Non-pigmented ciliary epithelial cell (primary cell): ENCODE data around the gene TCEA2.
"Not testable (repeated sequence)": the region's sequence is repeated elsewhere in the genome, so short reads cannot be mapped to it uniquely, and the experiment has no call there.

Experiments
- DNase-seq: peaks from one replicate; pipeline ENCODE4 v3.0.0-alpha.2; 2010; ENCODE audit warnings: low read depth

TCEA2 gene

GRCh38 chr20:64077876-64078551 lies 15.0 kb downstream of the TCEA2 start:
- DNase-seq, result no peak

DNA sequence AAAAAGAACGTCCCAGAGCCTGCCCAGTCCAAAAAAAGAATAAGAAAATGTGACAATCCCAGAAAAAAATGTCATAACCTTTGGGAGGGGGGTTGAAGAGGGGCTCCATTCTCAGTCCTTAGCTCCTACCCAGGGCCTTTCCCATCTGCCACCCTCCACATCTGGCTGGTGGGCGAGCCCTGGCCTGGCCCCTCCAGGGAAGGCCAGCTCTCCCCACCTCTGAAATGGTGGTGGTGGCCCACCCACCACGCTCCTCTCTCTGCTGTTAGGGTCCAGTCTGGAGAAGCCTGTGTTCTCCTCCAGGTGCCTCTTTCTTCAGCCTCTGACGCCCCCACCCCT lies 15.9 kb downstream of the TCEA2 start:
- no peak for DNase-seq

GRCh38 chr20:64079273-64080012 lies 16.4 kb downstream of the TCEA2 start, which contains the start of gene RGS19:
Gene RGS19 (minus strand): TSS chr20:64079518. CDS start chr20:64076886, 2,632 bp downstream.
- DNase-seq, result no peak

DNA sequence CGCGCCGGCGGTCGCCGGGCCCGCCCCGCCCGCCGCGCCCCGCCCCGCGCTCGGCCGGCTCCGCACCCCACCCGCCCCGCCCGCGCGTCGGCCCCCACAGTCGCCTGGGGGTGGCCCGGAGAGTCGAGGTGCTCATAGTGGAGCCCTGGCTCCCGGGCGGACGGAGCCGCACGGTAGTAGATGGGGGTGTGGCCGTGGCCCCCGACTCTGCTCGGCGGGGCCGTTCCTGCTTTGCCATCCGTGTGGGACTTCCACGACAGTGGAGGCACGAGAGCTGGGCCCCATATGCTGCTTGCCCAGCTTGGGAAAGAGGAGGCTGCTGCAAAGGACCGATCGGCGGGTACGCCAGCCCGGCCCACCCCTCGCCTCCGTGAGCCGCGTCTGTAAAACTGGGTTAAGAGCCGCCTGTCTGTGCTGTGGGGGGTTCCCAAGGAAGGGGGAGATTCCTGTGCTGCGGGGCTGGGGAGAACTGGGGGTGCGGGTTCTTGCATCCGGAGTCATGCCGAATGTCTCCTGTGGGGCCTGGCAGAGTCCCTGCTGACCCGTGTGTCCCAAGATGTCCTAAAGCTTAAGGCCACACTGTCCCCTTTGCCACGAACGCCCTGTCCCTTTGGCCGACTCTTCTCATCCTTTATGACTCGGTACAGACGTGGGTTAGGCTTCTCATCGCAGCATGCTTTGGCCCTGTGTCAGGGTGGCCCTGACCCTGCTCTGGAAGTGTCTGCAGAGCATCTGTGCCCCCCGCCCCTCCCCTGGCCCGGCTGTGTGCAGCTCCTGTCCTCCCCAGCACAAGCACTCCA lies 17.2 kb downstream of the TCEA2 start, which contains the start of gene OPRL1:
OPRL1 (plus strand) TSS at position 70 of the 800 bp plus-strand sequence. CDS start 12,639 bp downstream, outside the sequence.
- DNase-seq, result no peak

DNA sequence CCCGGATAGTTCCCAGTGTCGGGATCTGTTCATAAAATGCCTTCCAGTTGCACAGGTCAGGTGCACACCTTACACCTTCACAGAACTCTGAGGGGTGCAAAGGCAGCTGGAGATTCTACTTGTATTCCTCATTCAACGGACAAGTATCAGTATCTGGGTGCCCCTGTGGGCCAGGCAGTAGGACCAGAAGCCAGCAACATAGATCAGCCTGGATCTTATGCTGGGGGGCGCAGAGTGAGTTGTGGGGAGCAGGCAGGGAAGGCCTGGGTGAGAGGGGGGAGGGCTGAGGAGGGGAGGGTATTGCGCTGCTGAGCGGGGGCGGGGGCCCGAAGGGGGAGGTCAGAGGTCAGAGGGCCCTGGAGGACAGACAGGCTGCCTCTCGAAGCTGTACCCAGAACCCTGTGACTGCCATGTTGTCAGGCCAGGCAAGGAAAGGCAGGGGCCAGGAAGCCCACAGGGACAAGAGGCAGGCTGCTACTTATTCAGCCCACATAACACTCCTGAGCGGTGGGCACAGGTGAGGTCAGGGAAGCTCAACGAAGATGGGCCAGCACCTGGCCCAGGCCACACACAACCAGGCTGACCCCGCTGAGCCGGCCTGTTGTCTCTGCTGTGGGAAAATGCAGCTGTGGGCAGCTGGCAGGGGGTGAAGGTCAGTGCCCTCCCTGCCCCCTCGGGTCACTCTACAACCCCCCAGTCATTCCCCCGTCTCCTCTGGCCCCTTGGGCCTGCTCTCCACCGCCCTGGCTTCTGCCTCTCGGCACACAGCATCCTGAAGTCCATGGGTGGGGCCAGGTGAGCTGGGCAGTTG lies 18.0 kb downstream of the TCEA2 start:
- no peak for DNase-seq

- no peak for DNase-seq
Observed at GRCh38 chr20:64081624-64081964, 18.6 kb downstream of the TCEA2 start.

DNA sequence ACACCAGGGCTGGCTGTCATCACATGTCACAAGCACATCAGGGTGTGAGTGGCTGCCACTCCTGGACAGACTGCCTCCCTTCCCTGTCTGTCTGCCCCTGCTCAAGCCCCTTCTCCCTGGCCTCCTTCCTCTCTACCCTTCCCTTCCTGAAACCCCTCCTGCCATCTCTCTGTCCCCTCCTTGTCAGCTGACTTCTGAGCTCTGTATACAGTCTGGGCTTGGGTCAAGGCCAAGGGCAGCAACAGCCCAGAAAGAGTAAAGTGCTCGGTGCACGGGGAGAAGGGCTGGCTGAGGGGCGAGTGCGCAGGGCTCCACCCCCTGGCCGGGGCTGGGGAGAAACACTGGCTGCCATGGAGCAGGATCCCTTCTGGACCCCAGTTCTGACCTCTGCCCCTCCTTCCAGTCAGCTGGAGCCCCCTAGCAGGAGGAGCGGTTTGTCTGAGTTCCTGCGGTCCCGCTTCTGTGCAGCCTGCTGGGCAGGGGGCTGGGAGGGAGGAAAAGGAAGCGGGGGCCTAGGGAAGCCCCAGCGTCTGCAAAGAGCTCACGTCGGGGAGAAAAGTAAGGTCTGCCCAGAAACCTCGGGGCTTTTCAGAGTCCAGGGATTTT lies 19.2 kb downstream of the TCEA2 start:
- no peak for DNase-seq

GRCh38 chr20:64082820-64083377 lies 19.9 kb downstream of the TCEA2 start:
- no peak for DNase-seq

DNA sequence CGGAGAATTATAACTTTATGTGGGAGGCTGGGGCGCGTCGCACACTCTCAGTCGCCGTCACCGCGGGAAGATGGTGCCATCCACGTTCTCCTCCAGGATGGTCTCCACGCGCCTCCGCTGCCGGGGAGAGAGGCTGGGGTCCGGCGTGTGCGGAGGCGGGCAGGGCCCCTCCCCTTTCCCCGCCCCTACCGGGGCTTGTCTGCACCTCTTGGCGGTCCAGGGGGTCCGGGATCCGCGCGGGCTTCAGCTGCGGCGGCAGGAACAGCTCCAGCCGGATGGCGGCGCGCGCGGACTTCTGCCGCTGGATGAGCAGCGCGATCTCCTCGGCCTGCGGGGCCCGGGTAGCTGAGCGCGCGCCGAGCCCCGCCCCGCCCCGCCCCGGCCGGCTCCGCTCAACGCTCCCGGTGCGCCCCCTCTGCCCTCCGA lies 20.4 kb downstream of the TCEA2 start:
- DNase-seq, result no peak

DNA sequence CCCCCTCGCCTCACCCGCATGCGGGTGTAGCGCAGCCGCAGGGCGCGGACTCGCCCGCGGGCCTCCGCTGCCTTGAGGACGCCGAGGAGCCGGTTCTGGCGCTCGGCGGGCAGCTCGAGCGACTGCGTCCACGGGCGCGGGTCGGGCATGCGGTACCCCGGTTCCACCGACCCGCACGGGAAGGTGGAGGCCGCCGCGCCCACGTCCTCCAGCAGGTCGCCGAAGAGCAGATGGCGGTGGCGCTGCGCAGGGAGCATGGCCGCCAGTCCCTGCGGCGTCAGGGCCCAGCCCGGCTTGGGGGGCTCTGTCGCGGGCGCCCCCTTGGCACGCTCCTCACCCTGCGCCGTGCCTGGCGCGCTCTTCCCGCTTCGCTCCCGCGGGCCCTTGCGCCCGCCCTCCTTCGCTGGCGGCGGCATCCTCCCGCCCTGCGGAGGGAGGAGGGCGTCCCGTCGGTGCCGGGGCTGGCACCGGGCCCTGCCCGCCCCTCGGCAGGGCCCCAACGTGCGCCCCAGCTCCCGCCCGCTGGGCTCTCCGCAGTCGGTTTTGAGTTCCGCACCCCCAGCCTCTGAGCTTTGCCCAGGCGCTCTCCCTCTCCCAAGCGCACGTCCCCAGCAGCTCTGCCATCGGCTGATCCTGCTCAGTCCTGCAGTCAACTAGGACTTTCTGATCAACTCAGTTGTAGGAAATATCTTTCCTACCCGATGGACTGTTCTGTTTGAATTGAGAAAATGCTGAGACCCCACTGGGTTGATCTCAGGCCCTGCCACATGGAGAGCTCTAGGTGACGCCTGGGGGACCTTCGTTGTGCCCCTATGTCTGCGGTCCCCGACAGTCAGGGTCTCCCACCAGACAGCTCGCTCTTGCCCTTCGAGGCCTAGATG lies 21.0 kb downstream of the TCEA2 start, which contains the start of gene LKAAEAR1:
LKAAEAR1 (minus strand) TSS at position 595 of the 881 bp plus-strand sequence; CDS start at position 416, 179 bp downstream.
- DNase-seq, result no peak

- no peak for DNase-seq
Observed at GRCh38 chr20:64084685-64085152, 21.7 kb downstream of the TCEA2 start.

DNA sequence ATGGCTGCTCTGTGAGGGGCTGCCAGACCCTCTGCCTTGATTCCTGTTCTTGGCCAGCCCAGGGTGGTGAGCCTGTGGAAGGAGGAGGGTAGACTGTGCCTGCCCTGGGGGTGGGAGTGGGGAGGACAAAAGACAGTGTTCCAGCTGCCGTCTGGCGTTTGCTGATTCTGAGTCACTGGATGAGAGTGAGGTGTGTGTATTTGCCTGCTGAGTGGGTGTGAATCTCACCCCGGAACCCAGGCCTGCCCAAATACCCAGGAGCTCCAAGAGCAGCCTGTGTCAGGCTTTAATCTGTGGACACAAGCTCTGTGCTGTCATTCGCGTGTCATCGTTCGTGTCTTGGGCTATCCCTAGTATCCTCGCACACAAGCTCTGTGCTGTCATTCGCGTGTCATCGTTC lies 23.8 kb downstream of the TCEA2 start:
- DNase-seq, result no peak

GRCh38 chr20:64087226-64087825 lies 24.3 kb downstream of the TCEA2 start:
- not testable (repeated sequence) for DNase-seq

GRCh38 chr20:64088586-64088985 lies 25.6 kb downstream of the TCEA2 start:
- not testable (repeated sequence) for DNase-seq

DNA sequence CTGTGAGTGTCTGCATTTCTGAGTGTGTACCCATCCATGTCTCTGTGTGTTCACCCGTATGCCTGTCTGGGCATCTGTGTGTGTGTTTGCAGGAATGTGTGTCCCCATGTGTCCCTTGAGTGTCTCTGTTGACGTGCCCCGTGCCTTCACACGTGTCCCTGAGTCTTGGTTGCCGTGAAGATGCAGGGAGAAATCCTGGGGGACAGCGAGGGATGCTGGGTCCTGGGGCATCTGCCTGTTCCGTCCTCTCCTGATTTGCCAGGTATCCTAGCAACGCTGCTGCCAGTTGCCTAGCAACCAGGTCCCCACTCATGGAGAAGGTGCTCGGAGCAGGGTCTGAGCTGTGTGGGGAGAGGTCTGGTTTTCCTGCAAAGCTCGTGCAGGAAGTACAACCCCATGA lies 27.2 kb downstream of the TCEA2 start:
- DNase-seq, result no peak

DNA sequence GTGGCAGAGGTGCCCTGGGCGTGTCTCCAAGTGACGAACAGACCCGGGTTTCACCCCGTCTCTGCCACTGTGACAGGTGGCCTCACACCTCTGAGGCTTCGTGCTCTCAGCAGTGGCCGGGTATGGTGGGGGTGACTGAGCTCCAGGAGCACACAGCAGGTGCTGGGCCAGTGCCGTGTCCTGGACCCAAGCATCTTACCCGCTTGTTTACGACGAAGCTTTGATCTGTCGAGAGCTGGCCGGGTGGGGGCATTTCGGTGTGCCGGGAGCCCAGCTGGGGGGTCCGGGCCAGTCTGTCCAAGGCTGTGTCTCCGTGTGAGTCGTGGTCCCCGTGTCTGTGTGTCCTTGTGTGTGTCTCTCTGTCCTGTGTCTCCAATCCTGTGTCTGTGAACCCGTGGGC lies 28.3 kb downstream of the TCEA2 start:
- DNase-seq, result no peak

DNA sequence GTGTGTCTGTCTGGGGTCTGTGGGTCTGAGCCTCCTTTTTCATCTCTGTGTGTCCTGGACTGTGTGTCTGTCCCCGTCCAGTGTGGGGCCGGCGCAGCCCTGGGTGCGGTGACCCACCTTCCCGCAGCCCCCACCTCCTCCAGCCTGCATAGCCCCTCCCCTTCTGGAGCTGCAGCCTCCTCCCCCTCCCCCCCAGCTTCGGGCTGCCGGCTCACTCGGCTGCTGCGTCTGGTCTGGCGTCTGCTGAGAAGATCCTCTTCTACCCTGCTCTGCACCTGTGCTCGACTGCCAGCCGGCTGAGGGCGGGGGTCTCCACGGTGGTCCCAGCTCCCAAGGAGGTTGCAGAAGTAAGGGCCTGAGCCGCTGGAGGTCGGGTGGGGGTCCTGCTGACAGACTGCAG lies 28.8 kb downstream of the TCEA2 start:
- no peak for DNase-seq

- no peak for DNase-seq
Observed at GRCh38 chr20:64092258-64093012, 29.4 kb downstream of the TCEA2 start.

DNA sequence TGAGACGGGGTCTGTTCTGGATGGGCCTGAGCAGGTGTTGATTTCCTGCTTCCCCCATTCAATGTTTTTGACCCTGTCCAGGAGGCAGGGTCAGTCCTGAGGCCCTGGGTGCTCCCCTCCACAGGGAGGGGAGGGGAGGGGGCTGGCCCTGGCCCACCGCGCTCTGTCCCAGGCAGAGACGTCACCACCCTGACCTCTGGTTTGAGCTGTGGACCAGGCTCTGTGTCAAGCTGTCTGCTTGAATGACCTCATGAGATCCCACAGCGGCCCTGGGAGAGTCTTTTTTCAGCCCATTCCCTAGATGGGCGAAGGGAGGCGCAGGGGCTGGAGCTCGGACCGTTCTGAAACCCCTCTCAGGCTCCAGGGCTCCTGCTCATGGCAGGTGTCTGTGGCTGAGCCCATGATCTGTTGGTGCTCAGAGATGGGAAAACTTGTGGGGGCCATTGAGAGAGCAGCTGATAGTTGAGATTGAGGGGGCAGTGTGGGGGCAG lies 30.1 kb downstream of the TCEA2 start:
- DNase-seq, result no peak
